HG03442 (cell line): ENCODE measurements around the gene KRTCAP2.

ENCODE experiments used
- ATAC-seq: cut with Tn5 transposase; IDR thresholded peaks from one replicate; pipeline ENCODE4 v1.9.1; 2021; ENCODE audit warnings: mild to moderate bottlenecking, moderate library complexity; ENCODE audit not compliant: unreplicated experiment

Gene KRTCAP2

DNA sequence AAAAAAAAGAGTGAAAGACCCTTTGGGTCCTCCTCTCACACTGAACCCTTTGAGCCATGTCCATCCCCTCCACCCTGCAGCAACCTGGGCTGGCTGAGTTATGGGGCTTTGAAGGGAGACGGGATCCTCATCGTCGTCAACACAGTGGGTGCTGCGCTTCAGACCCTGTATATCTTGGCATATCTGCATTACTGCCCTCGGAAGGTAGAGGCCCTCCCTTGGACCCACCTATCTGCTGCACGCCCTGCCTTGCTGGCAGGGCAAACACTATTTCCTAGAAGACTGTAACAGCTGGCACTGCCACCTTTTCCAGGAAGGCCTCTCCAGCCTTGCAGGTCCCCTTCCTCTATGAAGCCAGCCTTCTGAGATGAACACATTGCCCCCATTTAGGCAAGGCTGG is 36.4 kb downstream of the KRTCAP2 start:
- no peak for ATAC-seq

DNA sequence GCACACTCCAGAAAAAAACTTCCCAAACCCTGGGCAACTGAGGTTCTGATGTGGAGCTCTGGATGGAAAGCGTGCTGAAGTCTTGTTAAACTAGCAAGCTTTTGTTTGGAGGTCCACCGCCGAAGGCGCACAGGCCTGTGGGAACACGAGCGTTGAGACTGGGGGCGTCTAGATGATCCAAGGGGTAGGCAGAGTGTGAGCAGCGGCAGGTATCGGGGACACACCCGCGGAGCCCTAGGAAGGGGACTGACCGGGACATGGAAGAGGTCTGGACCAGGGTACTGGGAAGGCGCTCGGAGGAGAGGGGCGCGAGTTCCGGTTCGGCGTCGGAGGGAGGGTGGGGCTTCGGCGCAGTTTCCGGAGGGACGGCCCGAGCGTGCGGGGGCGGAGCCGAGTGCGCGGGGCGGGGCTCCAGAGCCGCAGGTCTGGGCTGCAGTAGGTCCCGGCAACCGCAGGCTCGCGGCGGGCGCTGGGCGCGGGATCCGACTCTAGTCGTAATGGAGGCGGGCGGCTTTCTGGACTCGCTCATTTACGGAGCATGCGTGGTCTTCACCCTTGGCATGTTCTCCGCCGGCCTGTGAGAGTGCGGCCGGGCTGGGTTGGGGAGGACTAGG is 37.6 kb downstream of the KRTCAP2 start, which contains the start of gene SLC50A1:
TSS of gene SLC50A1 (plus strand) at position 438 of the 614 bp plus-strand sequence. CDS start at position 498, 60 bp downstream.
- ATAC-seq: peak; percentile 67

DNA sequence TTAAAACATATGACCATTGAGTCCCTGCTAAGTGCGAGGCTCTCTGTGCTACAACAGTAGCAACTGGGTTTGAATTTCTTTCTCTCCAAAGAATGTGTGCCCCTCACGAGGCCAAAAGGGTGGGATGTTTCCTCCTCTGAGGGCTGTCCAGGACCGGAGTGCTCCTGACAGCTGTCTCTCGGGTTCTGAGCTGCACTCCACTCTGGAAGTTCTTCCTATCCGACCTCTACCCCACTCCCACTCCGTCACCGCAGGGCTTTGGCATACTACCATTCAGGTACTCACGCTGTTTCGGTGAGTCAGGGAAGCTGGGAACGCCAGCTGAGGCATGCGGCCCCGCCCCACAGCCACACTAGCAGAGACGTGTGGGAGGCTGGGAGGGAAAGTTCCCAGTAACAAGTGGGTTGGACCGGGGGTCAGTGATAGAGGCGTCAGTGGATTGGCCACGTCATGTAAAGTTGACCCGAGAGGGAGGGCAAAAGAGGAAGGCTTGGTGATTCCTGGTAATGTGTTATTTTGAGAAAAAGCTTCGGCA is 38.2 kb downstream of the KRTCAP2 start:
- no peak for ATAC-seq

DNA sequence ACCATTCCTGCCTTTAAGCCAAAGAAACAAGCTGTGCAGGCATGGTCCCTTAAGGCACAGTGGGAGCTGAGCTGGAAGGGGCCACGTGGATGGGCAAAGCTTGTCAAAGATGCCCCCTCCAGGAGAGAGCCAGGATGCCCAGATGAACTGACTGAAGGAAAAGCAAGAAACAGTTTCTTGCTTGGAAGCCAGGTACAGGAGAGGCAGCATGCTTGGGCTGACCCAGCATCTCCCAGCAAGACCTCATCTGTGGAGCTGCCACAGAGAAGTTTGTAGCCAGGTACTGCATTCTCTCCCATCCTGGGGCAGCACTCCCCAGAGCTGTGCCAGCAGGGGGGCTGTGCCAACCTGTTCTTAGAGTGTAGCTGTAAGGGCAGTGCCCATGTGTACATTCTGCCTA is 38.8 kb downstream of the KRTCAP2 start:
- no peak for ATAC-seq

DNA sequence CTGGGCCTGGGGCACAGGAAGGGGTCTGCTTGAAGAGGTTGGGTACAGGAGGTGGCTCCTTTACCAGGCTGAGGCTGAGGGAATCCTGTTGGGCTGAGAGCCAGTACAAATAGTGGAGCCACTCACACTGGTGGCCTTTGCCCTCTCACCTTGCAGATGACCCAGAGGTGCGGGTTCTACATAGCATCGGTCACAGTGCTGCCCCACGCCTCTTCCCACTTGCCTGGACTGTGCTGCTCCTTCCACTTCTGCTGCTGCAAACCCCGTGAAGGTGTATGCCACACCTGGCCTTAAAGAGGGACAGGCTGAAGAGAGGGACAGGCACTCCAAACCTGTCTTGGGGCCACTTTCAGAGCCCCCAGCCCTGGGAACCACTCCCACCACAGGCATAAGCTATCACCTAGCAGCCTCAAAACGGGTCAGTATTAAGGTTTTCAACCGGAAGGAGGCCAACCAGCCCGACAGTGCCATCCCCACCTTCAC is 39.3 kb downstream of the KRTCAP2 start:
- no peak for ATAC-seq

DNA sequence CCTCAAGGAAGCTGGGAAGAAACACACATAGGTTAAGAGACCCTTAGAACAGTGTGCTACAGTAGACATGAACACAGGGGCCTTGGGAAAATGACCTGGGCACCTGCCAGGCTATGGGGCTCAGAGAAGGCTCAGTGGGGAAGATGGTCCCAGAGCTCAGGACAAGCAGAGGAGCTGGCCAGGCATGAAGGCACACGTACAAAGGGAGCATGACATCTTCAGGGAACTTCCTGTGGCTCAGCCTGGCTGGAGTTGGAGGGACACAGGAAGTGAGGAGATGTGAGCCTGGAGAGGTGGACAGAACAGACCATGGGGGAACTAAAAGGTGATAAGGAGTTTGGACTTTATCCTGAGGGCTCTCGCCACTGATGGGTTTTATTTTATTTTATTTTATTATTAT is 41.2 kb downstream of the KRTCAP2 start:
- no peak for ATAC-seq

- ATAC-seq: no peak
Measured at GRCh38 chr1:155131285-155131684, 41.8 kb downstream of the KRTCAP2 start.

GRCh38 chr1:155130272-155131006 is 42.7 kb downstream of the KRTCAP2 start:
- ATAC-seq: no peak

GRCh38 chr1:155128755-155129473 is 44.2 kb downstream of the KRTCAP2 start:
- ATAC-seq: no peak

GRCh38 chr1:155127967-155128754 is 44.9 kb downstream of the KRTCAP2 start:
- no peak for ATAC-seq

DNA sequence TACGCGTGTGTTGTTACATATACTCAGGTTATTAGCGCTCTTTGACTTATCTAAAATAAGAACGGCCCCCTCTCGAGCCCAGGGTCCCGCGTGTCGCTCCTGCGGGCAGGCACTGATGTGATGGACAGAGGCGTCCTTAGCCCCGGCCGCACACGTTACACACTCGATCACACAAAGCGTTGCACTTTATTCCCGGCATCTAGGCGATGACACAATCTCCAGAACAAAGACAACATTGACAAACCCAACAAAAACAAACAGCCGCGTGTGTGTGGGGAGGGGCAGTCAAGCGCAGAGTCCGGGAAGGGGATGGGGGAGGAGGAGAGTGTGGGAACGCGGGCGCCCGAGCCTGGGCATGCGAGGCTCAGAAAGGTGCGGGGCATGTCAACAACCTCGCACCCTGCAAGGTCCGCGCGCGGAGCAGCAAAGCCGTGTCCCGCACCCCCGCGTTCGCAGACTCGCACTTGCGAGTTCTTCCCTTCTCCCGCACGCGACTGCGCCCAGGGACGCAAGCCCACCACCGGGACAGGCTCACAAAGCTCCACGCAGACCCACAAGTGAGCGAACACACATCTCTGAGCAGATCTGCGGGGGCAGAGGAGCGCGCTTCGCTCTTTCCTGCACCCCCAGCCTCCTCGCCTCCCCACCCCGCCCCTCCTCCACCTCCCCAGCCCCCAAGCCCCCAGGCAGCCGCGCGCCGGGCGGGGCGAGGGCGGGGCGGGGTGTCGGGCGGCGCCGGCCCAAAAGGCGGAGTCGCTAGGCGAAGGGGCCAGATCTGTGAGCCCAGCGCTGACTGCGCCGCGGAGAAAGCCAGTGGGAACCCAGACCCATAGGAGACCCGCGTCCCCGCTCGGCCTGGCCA is 45.8 kb downstream of the KRTCAP2 start, which contains the start of gene EFNA1:
TSS of gene EFNA1 (plus strand) at position 772 of the 862 bp plus-strand sequence. CDS start 102 bp downstream, outside the sequence.
- ATAC-seq: no peak

DNA sequence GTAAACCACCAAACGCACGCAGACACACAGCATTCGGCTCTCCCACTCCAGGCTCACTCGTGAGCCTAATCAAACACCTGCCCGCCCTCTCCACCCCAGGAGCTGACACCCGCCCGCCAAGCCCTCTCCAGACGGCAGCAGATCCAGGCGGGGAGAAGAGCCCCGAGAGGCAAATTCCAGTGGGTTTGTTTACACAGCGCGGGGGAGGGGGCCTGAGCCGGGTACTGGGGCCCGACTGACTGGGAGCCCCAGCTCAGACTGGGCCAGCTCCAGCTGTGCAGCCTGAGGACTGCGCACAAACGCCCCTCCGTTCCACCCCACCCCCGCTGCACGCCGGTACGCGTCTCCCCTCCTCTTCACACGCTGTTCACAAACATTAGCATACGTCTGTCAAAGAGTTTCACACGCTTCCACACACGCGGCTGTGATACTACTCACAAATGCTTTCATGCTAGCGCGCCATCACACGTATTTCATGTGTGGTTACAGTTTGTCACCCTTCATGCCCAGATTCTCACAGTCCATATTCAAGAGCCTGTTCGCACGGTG is 46.5 kb downstream of the KRTCAP2 start:
- ATAC-seq: no peak

- ATAC-seq: no peak
Measured at GRCh38 chr1:155125946-155126555, 47.1 kb downstream of the KRTCAP2 start.

- no peak for ATAC-seq
Measured at GRCh38 chr1:155125511-155125945, 47.6 kb downstream of the KRTCAP2 start.

GRCh38 chr1:155124503-155125463 is 48.3 kb downstream of the KRTCAP2 start:
- no peak for ATAC-seq

GRCh38 chr1:155123801-155124200 is 49.3 kb downstream of the KRTCAP2 start:
- ATAC-seq: no peak

DNA sequence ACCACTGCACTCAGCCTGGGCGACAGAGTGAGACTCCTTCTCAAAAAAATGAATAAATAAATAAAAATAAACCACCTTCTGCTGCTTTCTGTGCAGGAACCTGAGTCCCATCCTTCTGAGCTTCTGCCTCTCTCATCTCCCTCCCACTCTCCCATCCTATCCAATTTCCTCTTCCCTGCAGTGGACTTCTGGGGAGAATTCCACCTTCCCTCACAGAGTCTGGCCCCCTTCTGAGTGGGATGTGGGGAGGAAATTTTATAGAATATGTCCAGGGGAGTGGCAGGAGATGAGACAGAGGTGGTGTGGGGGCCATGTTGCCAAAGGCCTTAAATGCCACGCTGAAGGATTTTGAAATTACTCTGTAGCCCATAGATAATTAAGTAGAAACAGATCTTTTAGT is 50.8 kb downstream of the KRTCAP2 start:
- no peak for ATAC-seq

DNA sequence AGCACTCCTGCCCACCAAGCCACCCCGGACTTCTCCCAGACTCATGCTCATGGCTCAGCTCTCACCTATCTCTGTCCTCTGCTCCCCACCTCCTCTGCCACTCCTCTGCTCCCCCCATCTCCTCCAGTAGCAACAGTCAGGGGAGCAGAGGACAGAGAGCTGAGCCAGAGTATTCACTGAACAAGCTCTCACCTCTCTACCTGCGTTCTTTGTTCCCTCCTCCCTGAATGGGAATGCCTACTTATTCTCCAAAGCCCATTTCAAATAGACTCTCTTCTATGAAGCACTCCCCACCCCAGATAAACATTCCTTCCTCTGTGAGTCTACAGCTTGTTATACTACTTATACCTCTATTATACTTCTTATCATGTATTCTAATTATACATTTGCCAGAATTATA is 51.9 kb downstream of the KRTCAP2 start:
- no peak for ATAC-seq
